Ovary (tissue), 3 donors: ENCODE results near the gene RPTOR.

ENCODE experiments used
- EP300 ChIP-seq: sonication (generic); formaldehyde crosslinking; IDR thresholded peaks from one replicate; pipeline ENCODE4 v1.6.1; 2017; ENCODE audit warnings: antibody characterized with exemption
- POLR2A ChIP-seq: fragments of 450-650 bp; IDR thresholded peaks from one replicate; pipeline ENCODE4 v1.6.1; 2017; ENCODE audit warnings: antibody characterized with exemption, mild to moderate bottlenecking, moderate library complexity
- TF ChIP-seq, protein P1 (sequence below), 3 donors: fragments of 450-650 bp in 2 of 3; fragments of 200-600 bp in 1 of 3; IDR thresholded peaks; one replicate each; pipeline versions ENCODE4 v1.5.1 to v1.8.0; 2016 to 2022; ENCODE audit warnings: antibody characterized with exemption in 3 of 3, mild to moderate bottlenecking in 1 of 3
- donor health status: DM: no; HTN: no; CAD: no.

DNA sequence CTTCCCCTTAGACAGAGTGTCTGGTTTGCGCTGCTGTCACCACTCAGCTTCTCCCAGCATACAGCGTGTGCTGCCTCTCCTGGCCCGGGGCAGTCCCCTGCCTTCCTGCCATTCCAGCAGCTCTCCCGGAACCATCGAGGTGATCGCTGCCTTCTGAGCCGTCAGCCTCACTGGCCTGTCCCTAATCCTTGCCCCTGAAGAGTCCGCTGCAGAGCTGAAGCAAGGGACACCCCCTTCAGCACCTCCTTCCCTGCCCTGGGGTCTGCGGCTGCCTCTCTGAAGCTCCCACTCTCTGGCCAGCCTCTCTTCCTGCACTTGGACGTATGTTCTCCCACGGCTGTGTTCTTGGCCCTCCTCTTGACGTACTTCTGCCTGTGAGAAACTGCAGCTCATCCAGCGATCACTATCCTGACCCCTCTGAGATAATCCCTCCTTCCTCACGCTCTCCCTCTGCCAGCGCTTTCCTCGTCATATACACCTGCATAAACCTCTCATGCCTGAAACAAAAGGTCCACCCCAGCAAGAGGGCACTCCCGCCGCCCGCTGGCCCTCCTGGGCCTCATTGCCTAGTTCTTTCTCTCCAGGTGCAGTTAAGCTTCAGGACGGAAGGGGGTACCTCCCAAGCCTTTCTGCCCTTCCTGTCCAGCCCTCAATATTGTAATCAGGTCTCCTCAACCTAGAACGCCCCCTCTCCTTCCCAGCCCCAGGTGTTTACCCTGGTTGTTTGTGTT, 226.4 kb downstream of the RPTOR start:
- TF ChIP-seq, protein P1, sequence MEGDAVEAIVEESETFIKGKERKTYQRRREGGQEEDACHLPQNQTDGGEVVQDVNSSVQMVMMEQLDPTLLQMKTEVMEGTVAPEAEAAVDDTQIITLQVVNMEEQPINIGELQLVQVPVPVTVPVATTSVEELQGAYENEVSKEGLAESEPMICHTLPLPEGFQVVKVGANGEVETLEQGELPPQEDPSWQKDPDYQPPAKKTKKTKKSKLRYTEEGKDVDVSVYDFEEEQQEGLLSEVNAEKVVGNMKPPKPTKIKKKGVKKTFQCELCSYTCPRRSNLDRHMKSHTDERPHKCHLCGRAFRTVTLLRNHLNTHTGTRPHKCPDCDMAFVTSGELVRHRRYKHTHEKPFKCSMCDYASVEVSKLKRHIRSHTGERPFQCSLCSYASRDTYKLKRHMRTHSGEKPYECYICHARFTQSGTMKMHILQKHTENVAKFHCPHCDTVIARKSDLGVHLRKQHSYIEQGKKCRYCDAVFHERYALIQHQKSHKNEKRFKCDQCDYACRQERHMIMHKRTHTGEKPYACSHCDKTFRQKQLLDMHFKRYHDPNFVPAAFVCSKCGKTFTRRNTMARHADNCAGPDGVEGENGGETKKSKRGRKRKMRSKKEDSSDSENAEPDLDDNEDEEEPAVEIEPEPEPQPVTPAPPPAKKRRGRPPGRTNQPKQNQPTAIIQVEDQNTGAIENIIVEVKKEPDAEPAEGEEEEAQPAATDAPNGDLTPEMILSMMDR (IDR thresholded peaks at IDR 0.05), result no peak
- TF ChIP-seq EP300, result no peak
- no peak for TF ChIP-seq POLR2A
